HepG2 (cell line): ENCODE results near the gene HDAC4.

ENCODE experiments used
- ETV5 ChIP-seq: IDR thresholded peaks from 2 replicates; pipeline ENCODE4 v1.6.1; 2018; ENCODE audit warnings: missing biosample characterization, missing genetic modification reagents, inconsistent platforms, borderline replicate concordance
- MAZ ChIP-seq, 2 experiments: sonication (generic) in 1 of 2; formaldehyde crosslinking in 1 of 2; IDR thresholded peaks; 2 replicates each; pipeline versions ENCODE4 v1.5.0 to v1.6.1; 2012 to 2020; ENCODE audit warnings: low read depth in 2 of 2, mild to moderate bottlenecking in 2 of 2, borderline replicate concordance in 1 of 2, improper control_type of control experiment in 1 of 2, low read length in 1 of 2, missing genetic modification reagents in 1 of 2, moderate library complexity in 1 of 2
- MTA1 ChIP-seq: sonication (generic); formaldehyde crosslinking; IDR thresholded peaks from 2 replicates; pipeline ENCODE4 v1.4.0; 2020; ENCODE audit warnings: missing genetic modification reagents, mild to moderate bottlenecking, borderline replicate concordance
- POLR2AphosphoS5 ChIP-seq: IDR thresholded peaks from 2 replicates; pipeline ENCODE4 v1.6.1; 2012; ENCODE audit warnings: low read depth, low read length
- PPARG ChIP-seq: conservative IDR thresholded peaks from 2 replicates; pipeline ENCODE4 v1.6.1; 2016; ENCODE audit warnings: missing biosample characterization, missing genetic modification reagents
- TAF1 ChIP-seq: sonication (generic); formaldehyde crosslinking; IDR thresholded peaks from 2 replicates; pipeline ENCODE4 v1.4.0; 2020; ENCODE audit warnings: missing genetic modification reagents
- TCF12 ChIP-seq, 2 experiments: fragments of 450-650 bp in 1 of 2; sonication (generic) in 1 of 2; formaldehyde crosslinking in 1 of 2; IDR thresholded peaks; 2 replicates each; pipeline versions ENCODE4 v1.6.1 to v1.8.0; 2017 to 2022; ENCODE audit warnings: antibody characterized with exemption in 1 of 2, mild to moderate bottlenecking in 1 of 2, missing genetic modification reagents in 1 of 2, moderate library complexity in 1 of 2
- YY1 ChIP-seq: IDR thresholded peaks from 2 replicates; pipeline ENCODE4 v1.6.1; 2011; ENCODE audit warnings: low read length, low read depth, moderate library complexity, mild to moderate bottlenecking; ENCODE audit not compliant: insufficient read depth, insufficient replicate concordance
- ZFP62 ChIP-seq: sonication (generic); formaldehyde crosslinking; IDR thresholded peaks from 2 replicates; pipeline ENCODE4 v1.4.0; 2020; ENCODE audit warnings: missing genetic modification reagents

GRCh38 chr2:239049421-239050251 is 351.2 kb downstream of the HDAC4 start:
- TF ChIP-seq MTA1 (CRISPR knock-in tag), result no peak
- no peak for TF ChIP-seq ETV5 (CRISPR knock-in tag)
- TF ChIP-seq POLR2AphosphoS5, result no peak
- no peak for TF ChIP-seq PPARG
- TF ChIP-seq YY1, result no peak
- TF ChIP-seq ZFP62 (CRISPR knock-in tag), result no peak
- TF ChIP-seq MAZ (IDR thresholded peaks at IDR 0.05; ENCODE audit: borderline replicate concordance, low read depth, low read length), result no peak
- no peak for TF ChIP-seq MAZ (CRISPR knock-in tag; IDR thresholded peaks at IDR 0.05; ENCODE audit: low read depth)
- TF ChIP-seq TCF12 (IDR thresholded peaks at IDR 0.05), result no peak
- TF ChIP-seq TCF12 (CRISPR knock-in tag; IDR thresholded peaks at IDR 0.05), result no peak
- TF ChIP-seq TAF1 (CRISPR knock-in tag), result no peak
